B cell (primary cell): ENCODE data around the gene MSX1. TPM values are rescaled to one million over a fixed set of nuclear protein-coding genes. Genes with fewer than 3 reads are reported as not detected.

ENCODE experiments used
- ATAC-seq: fragments of 200-7000 bp; cut with Tn5 transposase; one replicate; pipeline ENCODE4 v1.10.0; 2021; ENCODE audit warnings: low read depth, mild to moderate bottlenecking, moderate number of reproducible peaks, moderate library complexity
- CTCF ChIA-PET: fragments of 350-600 bp; sonication (Branson Sonifier 250); formaldehyde crosslinking; loops from one replicate; lab custom pipeline; 2021; ENCODE audit warnings: antibody characterized with exemption, inconsistent platforms; lab: Charles Lee
- POLR2A ChIA-PET: fragments of 350-600 bp; sonication (Branson Sonifier 250); formaldehyde crosslinking; loops from one replicate; lab custom pipeline; 2021; ENCODE audit warnings: antibody characterized with exemption; lab: Charles Lee
- DNase-seq: peaks from one replicate; pipeline ENCODE4 v3.0.0; 2013
- H2AFZ ChIP-seq: 2 replicates; pipeline ENCODE4 v1.6.1; 2012; ENCODE audit warnings: mild to moderate bottlenecking, low read depth, low read length; ENCODE audit not compliant: insufficient read depth, poor library complexity, severe bottlenecking
- H3K27ac ChIP-seq, 2 donors: 1 replicate in 1 of 2; 2 replicates in 1 of 2; pipeline ENCODE4 v1.5.1; 2012 to 2013; ENCODE audit warnings: low read length in 2 of 2, mild to moderate bottlenecking in 2 of 2, moderate library complexity in 1 of 2
- H3K27me3 ChIP-seq, 4 experiments: fragments of 200-600 bp in 1 of 4; sonication (generic) in 1 of 4; replicated peaks in 1 of 4; 1 replicate in 2 of 4; 2 replicates in 2 of 4; pipeline versions ENCODE4 v1.6.1 to v1.7.0; 2013 to 2016; ENCODE audit warnings: low read length in 3 of 4, mild to moderate bottlenecking in 2 of 4, mixed read lengths in 1 of 4, moderate library complexity in 1 of 4; ENCODE audit not compliant: insufficient read depth in 4 of 4, control insufficient read depth in 3 of 4; ENCODE audit errors: control extremely low read depth in 1 of 4
- H3K36me3 ChIP-seq, 2 experiments: replicated peaks in 1 of 2; 1 replicate in 1 of 2; 2 replicates in 1 of 2; pipeline versions ENCODE4 v1.6.1 to v1.7.1; 2013; ENCODE audit warnings: low read length in 1 of 2; ENCODE audit not compliant: insufficient read depth in 2 of 2, control insufficient read depth in 1 of 2; ENCODE audit errors: control extremely low read depth in 1 of 2, extremely low read depth in 1 of 2
- H3K4me1 ChIP-seq, 2 donors: fragments of 200-600 bp in 1 of 2; sonication (generic) in 1 of 2; 1 replicate in 1 of 2; 2 replicates in 1 of 2; pipeline versions ENCODE4 v1.5.1 to v1.6.1; 2013 to 2017; ENCODE audit warnings: low read length in 2 of 2; ENCODE audit not compliant: control insufficient read depth in 2 of 2, insufficient read depth in 2 of 2
- H3K4me2 ChIP-seq: replicated peaks from 2 replicates; pipeline ENCODE3; 2012; ENCODE audit warnings: mild to moderate bottlenecking, low read depth, low read length; ENCODE audit not compliant: poor library complexity, severe bottlenecking
- H3K4me3 ChIP-seq, 5 experiments: fragments of 200-600 bp in 1 of 5; sonication (generic) in 1 of 5; 1 replicate in 3 of 5; 2 replicates in 2 of 5; pipeline versions ENCODE4 v1.5.1 to v1.7.0; 2011 to 2016; ENCODE audit warnings: low read length in 4 of 5, mild to moderate bottlenecking in 4 of 5, low read depth in 2 of 5, control low read depth in 1 of 5, moderate library complexity in 1 of 5; ENCODE audit not compliant: insufficient read depth in 1 of 5; ENCODE audit errors: control extremely low read depth in 1 of 5, extremely low read depth in 1 of 5
- H3K79me2 ChIP-seq: fragments of 200-600 bp; sonication (generic); one replicate; pipeline ENCODE4 v1.6.0; 2016; ENCODE audit warnings: low read length; ENCODE audit not compliant: control insufficient read depth, insufficient read depth
- H3K9ac ChIP-seq: fragments of 200-600 bp; sonication (generic); 2 replicates; pipeline ENCODE4 v1.6.1; 2017; ENCODE audit warnings: mild to moderate bottlenecking, low read length, moderate library complexity
- H3K9me3 ChIP-seq, 3 donors: one replicate each; pipeline versions ENCODE4 v1.6.1 to v1.7.1; 2013; ENCODE audit warnings: low read length in 2 of 3; ENCODE audit not compliant: control insufficient read depth in 2 of 3, insufficient read depth in 1 of 3; ENCODE audit errors: control extremely low read depth in 1 of 3
- H4K20me1 ChIP-seq: 2 replicates; pipeline ENCODE4 v1.6.0; 2012; ENCODE audit warnings: mild to moderate bottlenecking, low read length; ENCODE audit not compliant: insufficient read depth, control insufficient read depth, poor library complexity, severe bottlenecking
- H3K27ac Mint-ChIP-seq: one replicate; pipeline ENCODE4 v1.8.0; 2021; ENCODE audit warnings: mixed read lengths
- H3K27me3 Mint-ChIP-seq: one replicate; pipeline ENCODE4 v1.8.0; 2021; ENCODE audit warnings: mixed read lengths
- H3K4me1 Mint-ChIP-seq: one replicate; pipeline ENCODE4 v1.8.0; 2021; ENCODE audit warnings: mixed read lengths
- H3K4me3 Mint-ChIP-seq: one replicate; pipeline ENCODE4 v1.8.0; 2021; ENCODE audit warnings: mixed read lengths
- H3K9me3 Mint-ChIP-seq: one replicate; pipeline ENCODE4 v1.8.0; 2022; ENCODE audit warnings: mixed read lengths; ENCODE audit not compliant: insufficient read depth
- CTCF ChIP-seq: fragments of 200-600 bp; IDR thresholded peaks from one replicate; pipeline ENCODE4 v1.8.0; 2022; ENCODE audit warnings: antibody characterized with exemption, mild to moderate bottlenecking
- EZH2 ChIP-seq: IDR thresholded peaks from 2 replicates; pipeline ENCODE4 v1.6.1; 2012; ENCODE audit warnings: borderline replicate concordance, low read depth, mild to moderate bottlenecking, moderate library complexity, low read length; ENCODE audit not compliant: insufficient read depth, poor library complexity, severe bottlenecking
- WGBS: methylation state at CpG from one replicate; pipeline ENCODE4 v1.1.5; 2013; ENCODE audit warnings: missing lambda C conversion rate; ENCODE audit not compliant: insufficient coverage; 5-methylcytosine and 5-hydroxymethylcytosine counted together
- intact Hi-C: fragments of 100-400 bp; cut with micrococcal nuclease; formaldehyde crosslinking; loops from one replicate; pipeline ENCODE4 v1.10.0; 2022
- polyA plus RNA-seq: library from polyadenylated mRNA; depleted of rRNA; stranded (reverse); fragments of >200 nt; gene quantifications from 2 replicates; pipeline ENCODE4 v1.2.3, GENCODE V29; 2012
- total RNA-seq, 2 donors: library from RNA; stranded (reverse); fragments of 120-200 nt in 1 of 2; gene quantifications; 1 replicate in 1 of 2; 2 replicates in 1 of 2; pipeline versions ENCODE4 v1.2.3 to v1.2.4, GENCODE V29; 2013 to 2022

The MSX1 gene
- total and polyA plus RNA-seq, 2 donors (not counting 1 experiment from before 2014, with no cell fraction given): 0.09 TPM; not detected in 1

GRCh38 chr4:4853921-4854648, 5.4 kb upstream of the MSX1 start:
- peaks cover 0 to 94% (median 62%) of the 10 kb centered on the region in 4 experiments for H3K27me3 ChIP-seq

More at GRCh38 chr4:4853921-4854648, 5.4 kb upstream of the MSX1 start:
- WGBS: 23% methylated on average over 9 of the region's 24 CpGs
- peaks cover 43 to 52% of the 10 kb centered on the region in 2 donors for H3K4me1 ChIP-seq
- H4K20me1 ChIP-seq: no peaks in the 10 kb centered on the region
- Mint-ChIP-seq H3K4me1 (peaks cover 33% of the 10 kb centered on the region), H3K9me3 (peaks cover 2% of the 10 kb centered on the region), H3K27ac (peak overlapping the region; percentile 50), H3K27me3 (peaks cover 59% of the 10 kb centered on the region), H3K4me3 (peak overlapping the region; percentile 88)
- ChIA-PET CTCF (interaction anchor here (3.0 kb wide), 1 partner anchor 10 kb away, joined by 9 read pairs; no protein-coding TSS in a partner anchor), POLR2A (no interaction called here)
- H3K9me3 ChIP-seq: peaks cover 2 to 70% (median 31%) of the 10 kb centered on the region in 3 donors
- TF ChIP-seq EZH2 (no peak), CTCF (no peak)
- ATAC-seq (no peak), DNase-seq (no peak)
- H3K79me2 ChIP-seq: no peaks in the 10 kb centered on the region
- no peak overlapping the region for H2AFZ ChIP-seq
- H3K4me3 ChIP-seq: peak overlapping the region in 1 of 5 experiments; percentile 59
- H3K9ac ChIP-seq: peak overlapping the region; percentile 52
- no peak overlapping the region for H3K27ac ChIP-seq
- peak overlapping the region; percentile 93 for H3K4me2 ChIP-seq
- no peaks in the 10 kb centered on the region for H3K36me3 ChIP-seq
- intact Hi-C loops: loop anchor here (2.0 kb wide), 2 partner anchors 19 to 363 kb away; no protein-coding TSS in a partner anchor
